ENCODE measurements around the gene BCL2L13. TPM values are rescaled to one million over a fixed set of nuclear protein-coding genes. Genes with fewer than 3 reads are reported as not detected.

Gene BCL2L13
- total and polyA plus RNA-seq, 8 donors: 30.5 to 38.9 (median 34.6) TPM

- Histone ChIP-seq H3K27me3 (no peaks in the 10 kb centered on the region), H3K36me3 (peaks cover 0 to 34% of the 10 kb centered on the region in 2 donors), H3K4me3 (no peak overlapping the region), H3K27ac (no peak overlapping the region), H3K9me3 (no peaks in the 10 kb centered on the region), H3K4me1 (peaks cover 4 to 40% of the 10 kb centered on the region in 2 donors)
- DNase-seq: no peak
- TF ChIP-seq CTCF (IDR thresholded peaks at IDR 0.05): no peak
- no peak for ATAC-seq
- intact Hi-C loops (cut with DNase I): loop anchor here in 1 of 2 donors (10.0 kb wide), 1 partner anchor 59 kb away; no protein-coding TSS in a partner anchor
Measured at GRCh38 chr22:17703811-17704210, 65.3 kb downstream of the BCL2L13 start.

DNA sequence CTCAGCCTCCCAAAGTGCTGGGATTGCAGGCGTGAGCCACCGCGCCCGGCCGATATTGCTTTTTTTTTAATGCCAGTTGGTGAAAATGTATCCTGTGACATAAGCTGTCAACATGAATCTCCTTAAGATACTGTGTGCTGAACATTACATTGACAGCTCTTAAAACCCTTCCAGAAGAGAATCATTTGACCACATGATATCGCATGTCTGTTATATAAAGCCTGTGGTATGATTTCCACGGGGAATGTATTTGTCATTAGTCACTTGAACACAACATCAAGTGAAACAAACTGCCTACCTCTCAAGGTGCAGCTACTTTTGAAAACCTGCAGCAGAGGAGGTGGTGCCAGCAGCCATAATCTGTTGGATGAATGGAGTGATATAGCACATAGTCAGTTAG is 67.0 kb downstream of the BCL2L13 start:
- Histone ChIP-seq H3K4me1 (peaks cover 4 to 23% of the 10 kb centered on the region in 2 donors), H3K27me3 (no peaks in the 10 kb centered on the region), H3K27ac (peak overlapping the region in 1 of 2 donors; percentile 76), H3K4me3 (no peak overlapping the region), H3K9me3 (no peaks in the 10 kb centered on the region), H3K36me3 (peaks cover 0 to 40% of the 10 kb centered on the region in 2 donors)
- no peak for ATAC-seq
- DNase-seq: no peak
- intact Hi-C loops (cut with DNase I): loop anchor here in 1 of 2 donors (10.0 kb wide), 1 partner anchor 61 kb away; no protein-coding TSS in a partner anchor
- TF ChIP-seq CTCF (IDR thresholded peaks at IDR 0.05): no peak

DNA sequence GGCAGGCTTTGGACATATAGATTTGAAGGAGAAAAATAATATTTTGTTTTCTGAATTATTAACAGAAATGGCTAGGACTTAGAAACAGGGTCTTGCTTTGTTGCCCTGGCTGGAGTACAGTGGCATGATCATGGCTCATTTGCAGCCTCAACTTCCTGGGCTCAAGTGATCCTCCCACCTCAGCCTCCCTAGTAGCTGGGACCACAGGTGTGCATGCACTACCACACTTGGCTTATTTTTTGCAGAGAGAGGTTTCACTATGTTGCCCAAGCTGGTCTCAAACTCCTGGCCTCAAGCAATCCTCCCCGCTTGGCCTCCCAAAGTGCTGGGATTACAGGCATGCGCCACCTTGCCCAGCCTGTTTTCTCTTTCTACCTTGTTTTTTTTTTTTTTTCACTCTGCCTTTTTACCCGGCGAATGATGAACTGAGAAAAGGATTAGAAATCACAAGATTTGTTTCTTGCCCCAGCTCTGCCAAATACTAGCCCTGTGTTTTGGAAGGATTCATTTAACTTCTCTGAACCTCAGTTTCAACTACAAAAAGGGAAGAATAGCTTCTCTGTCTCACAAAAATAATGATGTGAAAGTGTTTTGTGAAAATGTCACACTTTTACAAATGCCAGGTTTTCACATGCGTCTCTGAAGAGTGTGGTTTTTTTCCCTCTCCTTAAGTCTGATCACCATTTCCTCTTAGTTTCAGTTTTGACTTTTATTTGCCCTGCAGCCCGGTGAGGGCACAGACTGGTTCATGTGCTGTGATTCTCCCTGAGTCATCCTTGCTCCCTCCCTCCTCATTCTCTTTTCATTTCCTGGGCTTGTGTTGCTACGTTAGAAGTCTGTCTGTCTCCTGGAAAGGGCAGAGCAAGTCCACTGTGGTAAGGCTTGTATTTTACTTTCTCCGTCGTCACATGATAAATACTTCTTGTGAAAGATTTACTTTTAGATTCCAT is 67.7 kb downstream of the BCL2L13 start:
- intact Hi-C loops (cut with DNase I): loop anchor here in 1 of 2 donors (10.0 kb wide), 1 partner anchor 61 kb away; no protein-coding TSS in a partner anchor
- peak in 2 of 4 donors; percentile 14 to 48 for DNase-seq
- no peaks in the 10 kb centered on the region for H3K9me3 ChIP-seq
- TF ChIP-seq CTCF (IDR thresholded peaks at IDR 0.05): no peak
- H3K4me3 ChIP-seq: peak overlapping the region in 1 of 2 donors; percentile 22
- no peaks in the 10 kb centered on the region for H3K27me3 ChIP-seq
- H3K4me1 ChIP-seq: peaks cover 4 to 23% of the 10 kb centered on the region in 2 donors
- ATAC-seq: peak; percentile 95
- peak overlapping the region; percentile 76 for H3K27ac ChIP-seq
- H3K36me3 ChIP-seq: peaks cover 0 to 40% of the 10 kb centered on the region in 2 donors

DNA sequence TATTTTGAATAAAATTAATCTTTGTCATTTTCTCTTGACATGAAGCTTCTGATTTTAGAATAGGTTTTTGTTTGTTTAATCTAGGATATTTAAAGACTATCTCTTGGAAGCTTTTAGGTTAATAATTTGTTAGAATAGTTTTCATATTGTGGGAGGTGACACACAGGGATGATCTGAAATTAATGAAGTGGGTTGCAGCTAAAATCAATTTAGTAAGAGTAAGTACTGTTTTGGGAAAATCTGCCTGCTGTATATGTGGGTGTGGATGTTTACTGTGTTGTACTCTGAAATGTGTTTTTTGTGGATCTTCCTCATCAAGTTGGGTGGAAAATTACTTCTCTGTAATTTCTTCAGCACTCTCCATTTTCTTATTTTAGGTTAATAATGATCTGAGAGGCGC is 68.4 kb downstream of the BCL2L13 start:
- no peak for TF ChIP-seq CTCF (IDR thresholded peaks at IDR 0.05)
- no peak for DNase-seq
- Histone ChIP-seq H3K9me3 (no peaks in the 10 kb centered on the region), H3K27me3 (no peaks in the 10 kb centered on the region), H3K4me3 (peak overlapping the region in 1 of 2 donors; percentile 22), H3K27ac (peak overlapping the region; percentile 76), H3K36me3 (peaks cover 0 to 42% of the 10 kb centered on the region in 2 donors), H3K4me1 (peaks cover 4 to 23% of the 10 kb centered on the region in 2 donors)
- intact Hi-C loops (cut with DNase I): loop anchor here in 1 of 2 donors (10.0 kb wide), 1 partner anchor 62 kb away; no protein-coding TSS in a partner anchor
- peak; percentile 10 for ATAC-seq

DNA sequence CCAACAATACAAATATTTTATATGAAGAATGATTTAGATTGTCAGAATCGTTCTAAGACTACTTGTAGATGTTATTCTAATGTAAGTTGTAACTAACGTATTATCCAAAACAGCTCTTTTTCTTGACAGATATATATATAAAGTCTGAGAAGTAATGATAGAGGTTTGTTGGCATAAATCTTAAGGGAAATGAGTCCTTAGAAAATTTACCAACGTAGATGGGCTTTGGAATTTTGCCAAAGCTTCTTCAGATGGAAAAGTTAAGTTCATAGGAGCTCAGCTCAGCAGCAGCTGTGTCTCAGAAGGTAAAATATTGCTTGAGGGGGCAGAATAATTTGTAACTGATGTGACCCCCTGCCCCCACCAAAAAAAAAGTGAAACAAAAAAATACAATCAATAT is 69.0 kb downstream of the BCL2L13 start:
- H3K27ac ChIP-seq: peak overlapping the region in 1 of 2 donors; percentile 76
- peak overlapping the region in 1 of 2 donors; percentile 22 for H3K4me3 ChIP-seq
- intact Hi-C loops (cut with DNase I): loop anchor here in 1 of 2 donors (10.0 kb wide), 1 partner anchor 63 kb away; no protein-coding TSS in a partner anchor
- no peak for TF ChIP-seq CTCF (IDR thresholded peaks at IDR 0.05)
- ATAC-seq: no peak
- DNase-seq: no peak
- H3K36me3 ChIP-seq: peaks cover 0 to 36% of the 10 kb centered on the region in 2 donors
- peaks cover 4 to 23% of the 10 kb centered on the region in 2 donors for H3K4me1 ChIP-seq
- no peaks in the 10 kb centered on the region for H3K27me3 ChIP-seq
- H3K9me3 ChIP-seq: no peaks in the 10 kb centered on the region
